Neutrophil (primary cell): Measurements from ENCODE around the gene COX10.

Source experiments
- H3K27ac ChIP-seq: fragments of 200-600 bp; sonication (generic); 2 replicates; pipeline ENCODE4 v1.5.1; 2016; ENCODE audit warnings: mild to moderate bottlenecking, moderate library complexity
- H3K27me3 ChIP-seq: fragments of 200-600 bp; sonication (generic); 2 replicates; pipeline ENCODE4 v1.6.0; 2016; ENCODE audit warnings: mild to moderate bottlenecking
- H3K36me3 ChIP-seq: fragments of 200-600 bp; sonication (generic); 2 replicates; pipeline ENCODE4 v1.5.1; 2017
- H3K4me1 ChIP-seq, 2 experiments: fragments of 200-600 bp in 1 of 2; sonication (generic) in 1 of 2; 1 replicate in 1 of 2; 2 replicates in 1 of 2; pipeline versions ENCODE4 v1.5.1 to v1.6.1; 2013 to 2016; ENCODE audit warnings: low read depth in 1 of 2, low read length in 1 of 2, mild to moderate bottlenecking in 1 of 2, moderate library complexity in 1 of 2; ENCODE audit not compliant: control insufficient read depth in 1 of 2, insufficient read depth in 1 of 2
- H3K4me3 ChIP-seq, 2 experiments: fragments of 200-600 bp in 1 of 2; sonication (generic) in 1 of 2; 1 replicate in 1 of 2; 2 replicates in 1 of 2; pipeline ENCODE4 v1.5.1; 2013 to 2016; ENCODE audit warnings: low read depth in 1 of 2, low read length in 1 of 2, mild to moderate bottlenecking in 1 of 2, moderate library complexity in 1 of 2
- H3K9me3 ChIP-seq: fragments of 200-600 bp; sonication (generic); 2 replicates; pipeline ENCODE4 v1.5.1; 2016
- TF ChIP-seq, protein P1 (sequence below): fragments of 200-600 bp; sonication (generic); IDR thresholded peaks from 2 replicates; pipeline ENCODE4 v1.5.1; 2016; ENCODE audit warnings: antibody characterized with exemption

Gene COX10

DNA sequence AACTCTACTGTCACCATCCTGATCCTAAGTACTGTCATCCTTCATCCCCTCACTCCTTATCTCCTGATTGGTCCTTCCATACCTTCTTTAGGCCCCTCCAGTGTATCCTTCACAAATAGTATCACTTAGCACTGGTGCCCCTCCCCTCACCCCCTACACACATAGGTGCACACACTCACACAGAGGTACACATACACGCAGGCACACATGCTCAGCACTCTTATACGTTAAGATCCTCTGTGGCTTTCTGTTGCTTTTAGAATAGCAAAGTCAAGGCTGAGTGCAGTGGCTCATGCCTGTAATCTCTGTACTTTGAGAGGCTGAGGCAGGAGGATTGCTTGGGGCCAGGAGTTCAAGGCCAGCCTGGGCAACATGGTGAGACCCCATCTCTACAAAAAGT, 135.2 kb downstream of the COX10 start:
- H3K27me3 ChIP-seq, result peaks cover 48% of the 10 kb centered on the region
- no peaks in the 10 kb centered on the region for H3K9me3 ChIP-seq
- H3K27ac ChIP-seq, result no peak overlapping the region
- TF ChIP-seq, protein P1, sequence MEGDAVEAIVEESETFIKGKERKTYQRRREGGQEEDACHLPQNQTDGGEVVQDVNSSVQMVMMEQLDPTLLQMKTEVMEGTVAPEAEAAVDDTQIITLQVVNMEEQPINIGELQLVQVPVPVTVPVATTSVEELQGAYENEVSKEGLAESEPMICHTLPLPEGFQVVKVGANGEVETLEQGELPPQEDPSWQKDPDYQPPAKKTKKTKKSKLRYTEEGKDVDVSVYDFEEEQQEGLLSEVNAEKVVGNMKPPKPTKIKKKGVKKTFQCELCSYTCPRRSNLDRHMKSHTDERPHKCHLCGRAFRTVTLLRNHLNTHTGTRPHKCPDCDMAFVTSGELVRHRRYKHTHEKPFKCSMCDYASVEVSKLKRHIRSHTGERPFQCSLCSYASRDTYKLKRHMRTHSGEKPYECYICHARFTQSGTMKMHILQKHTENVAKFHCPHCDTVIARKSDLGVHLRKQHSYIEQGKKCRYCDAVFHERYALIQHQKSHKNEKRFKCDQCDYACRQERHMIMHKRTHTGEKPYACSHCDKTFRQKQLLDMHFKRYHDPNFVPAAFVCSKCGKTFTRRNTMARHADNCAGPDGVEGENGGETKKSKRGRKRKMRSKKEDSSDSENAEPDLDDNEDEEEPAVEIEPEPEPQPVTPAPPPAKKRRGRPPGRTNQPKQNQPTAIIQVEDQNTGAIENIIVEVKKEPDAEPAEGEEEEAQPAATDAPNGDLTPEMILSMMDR, result no peak
- H3K4me1 ChIP-seq, result peaks cover 28 to 32% of the 10 kb centered on the region in 2 experiments
- H3K4me3 ChIP-seq, result no peak overlapping the region
- no peaks in the 10 kb centered on the region for H3K36me3 ChIP-seq

DNA sequence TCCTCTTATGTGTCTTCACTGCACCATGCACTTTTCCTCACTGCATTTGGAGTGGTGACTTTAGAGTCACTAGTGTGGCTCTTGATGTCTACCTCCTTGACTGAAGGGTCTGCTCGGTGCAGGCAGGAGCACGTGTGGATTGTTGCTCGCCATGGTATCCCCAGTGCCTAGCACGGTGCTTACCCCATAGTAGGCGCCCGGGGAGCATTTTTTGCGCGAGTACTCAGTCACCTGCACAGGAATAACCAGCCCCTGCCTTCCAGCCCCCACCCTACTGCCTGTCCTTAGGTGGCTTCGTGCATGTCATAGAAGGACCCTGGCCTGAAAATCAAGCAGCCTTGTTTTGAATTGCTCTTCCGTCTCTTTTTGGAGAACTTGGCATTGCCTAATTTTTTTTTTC, 136.1 kb downstream of the COX10 start:
- Histone ChIP-seq H3K27ac (no peak overlapping the region), H3K4me1 (peaks cover 19 to 24% of the 10 kb centered on the region in 2 experiments)

DNA sequence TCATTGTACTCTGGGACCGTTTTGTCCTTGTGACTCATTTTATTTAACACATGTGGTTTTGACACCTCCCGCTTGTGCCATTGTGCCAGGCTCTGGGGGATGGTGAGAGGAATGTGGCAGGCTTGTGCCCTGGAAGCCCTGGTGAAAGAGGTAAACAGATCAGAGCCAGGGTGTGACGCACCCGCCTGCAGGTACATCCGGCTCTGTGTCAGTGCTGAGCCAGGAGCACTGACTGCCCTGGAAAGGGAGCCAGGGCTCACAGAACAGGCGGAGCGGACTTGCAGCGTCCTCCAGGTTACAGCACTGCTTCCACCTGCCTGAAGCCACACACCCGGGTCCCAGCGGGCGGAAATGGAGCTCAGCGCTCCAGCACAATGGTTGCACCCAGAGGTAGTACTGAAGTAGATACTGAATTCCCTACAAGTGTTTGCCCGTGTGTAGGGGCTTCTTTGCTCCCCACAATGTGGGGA, 136.7 kb downstream of the COX10 start:
- Histone ChIP-seq H3K4me3 (no peak overlapping the region), H3K36me3 (no peaks in the 10 kb centered on the region), H3K9me3 (no peaks in the 10 kb centered on the region), H3K4me1 (peaks cover 13 to 18% of the 10 kb centered on the region in 2 experiments), H3K27ac (no peak overlapping the region), H3K27me3 (peaks cover 33% of the 10 kb centered on the region)
- TF ChIP-seq, protein P1, result no peak

More for the DNA sequence above, 136.1 kb downstream of the COX10 start:
- peaks cover 40% of the 10 kb centered on the region for H3K27me3 ChIP-seq
- H3K36me3 ChIP-seq, result no peaks in the 10 kb centered on the region
- no peak overlapping the region for H3K4me3 ChIP-seq
- TF ChIP-seq, protein P1, result no peak
- H3K9me3 ChIP-seq, result no peaks in the 10 kb centered on the region

DNA sequence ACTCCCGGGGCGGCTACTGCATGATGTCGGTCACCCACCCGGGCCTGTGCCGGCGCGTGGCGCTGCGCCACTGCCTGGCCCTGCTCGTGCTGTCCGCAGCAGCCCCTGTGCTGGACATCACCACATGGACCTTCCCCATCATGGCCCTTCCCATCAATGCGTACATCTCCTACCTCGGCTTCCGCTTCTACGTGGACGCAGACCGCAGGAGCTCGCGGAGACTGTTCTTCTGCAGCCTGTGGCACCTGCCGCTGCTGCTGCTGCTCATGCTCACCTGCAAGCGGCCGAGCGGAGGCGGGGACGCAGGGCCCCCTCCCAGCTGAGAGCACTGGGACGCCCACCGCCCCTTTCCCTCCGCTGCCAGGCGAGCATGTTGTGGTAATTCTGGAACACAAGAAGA, 137.6 kb downstream of the COX10 start:
- TF ChIP-seq, protein P1, result no peak
- H3K27me3 ChIP-seq, result peaks cover 32% of the 10 kb centered on the region
- H3K4me3 ChIP-seq, result no peak overlapping the region
- H3K27ac ChIP-seq, result no peak overlapping the region
- no peaks in the 10 kb centered on the region for H3K36me3 ChIP-seq
- H3K9me3 ChIP-seq, result no peaks in the 10 kb centered on the region
- peaks cover 4 to 9% of the 10 kb centered on the region in 2 experiments for H3K4me1 ChIP-seq

DNA sequence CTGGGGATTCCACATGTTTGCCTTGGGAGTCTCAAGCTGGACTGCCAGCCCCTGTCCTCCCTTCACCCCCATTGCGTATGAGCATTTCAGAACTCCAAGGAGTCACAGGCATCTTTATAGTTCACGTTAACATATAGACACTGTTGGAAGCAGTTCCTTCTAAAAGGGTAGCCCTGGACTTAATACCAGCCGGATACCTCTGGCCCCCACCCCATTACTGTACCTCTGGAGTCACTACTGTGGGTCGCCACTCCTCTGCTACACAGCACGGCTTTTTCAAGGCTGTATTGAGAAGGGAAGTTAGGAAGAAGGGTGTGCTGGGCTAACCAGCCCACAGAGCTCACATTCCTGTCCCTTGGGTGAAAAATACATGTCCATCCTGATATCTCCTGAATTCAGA, 138.5 kb downstream of the COX10 start:
- Histone ChIP-seq H3K4me1 (no peaks in the 10 kb centered on the region), H3K36me3 (no peaks in the 10 kb centered on the region), H3K4me3 (no peak overlapping the region), H3K27me3 (peaks cover 30% of the 10 kb centered on the region), H3K9me3 (no peaks in the 10 kb centered on the region), H3K27ac (no peak overlapping the region)
- TF ChIP-seq, protein P1, result no peak

DNA sequence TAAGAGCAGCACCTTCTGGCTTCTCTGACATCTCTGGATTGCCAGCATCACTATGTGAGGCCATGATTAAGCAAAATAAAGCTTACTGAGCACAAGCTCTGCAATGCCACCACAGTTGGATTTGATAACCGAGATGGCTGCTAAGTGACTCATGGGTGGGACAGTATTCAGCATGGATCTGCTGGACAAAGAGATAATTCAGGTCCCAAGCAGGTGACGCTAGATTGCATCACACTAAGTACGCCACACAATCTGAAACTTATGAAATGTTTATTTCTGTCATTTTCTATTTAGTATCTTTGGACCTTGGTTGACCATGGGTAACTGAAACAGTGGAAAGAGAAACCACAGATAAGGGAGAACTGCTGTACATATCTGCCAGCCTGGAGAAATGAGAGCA, 139.9 kb downstream of the COX10 start:
- H3K4me1 ChIP-seq, result no peaks in the 10 kb centered on the region
- no peak overlapping the region for H3K27ac ChIP-seq
- no peaks in the 10 kb centered on the region for H3K36me3 ChIP-seq
- no peak overlapping the region for H3K4me3 ChIP-seq
- TF ChIP-seq, protein P1, result no peak
- H3K9me3 ChIP-seq, result no peaks in the 10 kb centered on the region
- H3K27me3 ChIP-seq, result peaks cover 16% of the 10 kb centered on the region
